ENCODE results near the gene BACH1.

The BACH1 gene

DNA sequence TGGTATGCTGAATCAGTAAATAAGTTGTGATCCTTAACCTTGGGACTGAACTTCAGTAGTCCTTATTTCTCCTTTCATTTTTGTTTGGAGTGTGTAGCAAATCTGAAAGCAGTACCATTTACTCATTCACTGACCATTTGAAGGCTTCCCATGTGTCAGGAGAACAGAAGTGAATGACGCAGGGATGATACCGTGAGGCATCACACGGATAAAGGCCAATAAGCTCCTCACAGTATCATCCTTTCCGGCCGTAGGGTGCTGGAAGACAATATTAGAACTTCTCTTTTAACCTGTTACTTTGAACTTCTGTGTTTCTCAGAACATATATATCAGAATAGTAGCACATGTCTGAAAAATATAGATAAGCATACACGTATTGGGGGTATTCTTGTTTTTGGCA, 21.3 kb downstream of the BACH1 start:
- Histone ChIP-seq H3K9me3 (ENCODE audit: insufficient read depth, low read depth, low read length) (no peaks in the 10 kb centered on the region), H3K27ac (ENCODE audit: low read depth, low read length) (no peak overlapping the region), H2BK12ac (ENCODE audit: low read length) (no peak overlapping the region), H3K79me2 (ENCODE audit: control insufficient read depth, insufficient read depth, low read length, poor library complexity) (peaks cover 12% of the 10 kb centered on the region), H3K14ac (ENCODE audit: low read length) (no peak overlapping the region), H3K27me3 (ENCODE audit: insufficient read depth, low read length) (no peaks in the 10 kb centered on the region), H3K4me1 (ENCODE audit: control insufficient read depth in 1 of 2, insufficient read depth in 2 of 2, low read length in 2 of 2) (peaks cover 3 to 5% of the 10 kb centered on the region in 2 experiments), H2AK5ac (ENCODE audit: low read length) (no peak overlapping the region), H3K23ac (ENCODE audit: low read length) (no peak overlapping the region), H4K12ac (ENCODE audit: low read depth, low read length) (no peak overlapping the region), H4K8ac (ENCODE audit: low read depth, low read length) (no peak overlapping the region), H2BK5ac (ENCODE audit: low read depth, low read length, poor library complexity) (no peak overlapping the region), H2BK120ac (ENCODE audit: insufficient read depth, low read length, poor library complexity) (no peak overlapping the region), H3K9ac (ENCODE audit: low read length) (no peak overlapping the region), H3K4me2 (ENCODE audit: low read length) (no peak overlapping the region), H3K4ac (ENCODE audit: low read depth, low read length) (peak overlapping the region; percentile 55), H3K36me3 (ENCODE audit: control insufficient read depth in 1 of 2, insufficient read depth in 2 of 2, low read length in 2 of 2) (peaks cover 8 to 12% of the 10 kb centered on the region in 2 experiments), H3K79me1 (ENCODE audit: low read length) (no peaks in the 10 kb centered on the region), H4K91ac (ENCODE audit: low read depth, low read length) (no peak overlapping the region), H3K18ac (ENCODE audit: low read length) (no peak overlapping the region), H3K4me3 (ENCODE audit: low read depth, low read length) (no peak overlapping the region), H2AFZ (ENCODE audit: insufficient read depth, low read length, poor library complexity) (no peak overlapping the region)
- no peak for DNase-seq
- whole genome bisulfite sequencing (ENCODE audit: extremely low coverage, insufficient coverage, insufficient read length): no CpG with 5 or more reads among the region's 6 CpGs

GRCh38 chr21:29321217-29321616, 22.5 kb downstream of the BACH1 start:
- H3K9me3 ChIP-seq (ENCODE audit: insufficient read depth, low read depth, low read length): no peaks in the 10 kb centered on the region
- no peak overlapping the region for H2BK5ac ChIP-seq (ENCODE audit: low read depth, low read length, poor library complexity)
- H3K79me1 ChIP-seq (ENCODE audit: low read length): no peaks in the 10 kb centered on the region
- H3K4me2 ChIP-seq (ENCODE audit: low read length): no peak overlapping the region
- no peak overlapping the region for H2BK120ac ChIP-seq (ENCODE audit: insufficient read depth, low read length, poor library complexity)
- H3K27ac ChIP-seq (ENCODE audit: low read depth, low read length): no peak overlapping the region
- H4K12ac ChIP-seq (ENCODE audit: low read depth, low read length): no peak overlapping the region
- H3K27me3 ChIP-seq (ENCODE audit: insufficient read depth, low read length): no peaks in the 10 kb centered on the region
- no peak overlapping the region for H4K8ac ChIP-seq (ENCODE audit: low read depth, low read length)
- no peak overlapping the region for H3K18ac ChIP-seq (ENCODE audit: low read length)
- H3K4me3 ChIP-seq (ENCODE audit: low read depth, low read length): no peak overlapping the region
- peaks cover 0 to 5% of the 10 kb centered on the region in 2 experiments for H3K4me1 ChIP-seq (ENCODE audit: control insufficient read depth in 1 of 2, insufficient read depth in 2 of 2, low read length in 2 of 2)
- H2AK5ac ChIP-seq (ENCODE audit: low read length): no peak overlapping the region
- H3K9ac ChIP-seq (ENCODE audit: low read length): no peak overlapping the region
- no peak overlapping the region for H2AFZ ChIP-seq (ENCODE audit: insufficient read depth, low read length, poor library complexity)
- H3K4ac ChIP-seq (ENCODE audit: low read depth, low read length): peak overlapping the region; percentile 26
- no peak for DNase-seq
- no peak overlapping the region for H4K91ac ChIP-seq (ENCODE audit: low read depth, low read length)
- H3K14ac ChIP-seq (ENCODE audit: low read length): no peak overlapping the region
- H2BK12ac ChIP-seq (ENCODE audit: low read length): no peak overlapping the region
- H3K23ac ChIP-seq (ENCODE audit: low read length): no peak overlapping the region
- no CpG with 5 or more reads among the region's 11 CpGs for WGBS (ENCODE audit: extremely low coverage, insufficient coverage, insufficient read length)
- H3K36me3 ChIP-seq (ENCODE audit: control insufficient read depth in 1 of 2, insufficient read depth in 2 of 2, low read length in 2 of 2): peaks cover 8 to 13% of the 10 kb centered on the region in 2 experiments
- H3K79me2 ChIP-seq (ENCODE audit: control insufficient read depth, insufficient read depth, low read length, poor library complexity): peaks cover 12% of the 10 kb centered on the region

DNA sequence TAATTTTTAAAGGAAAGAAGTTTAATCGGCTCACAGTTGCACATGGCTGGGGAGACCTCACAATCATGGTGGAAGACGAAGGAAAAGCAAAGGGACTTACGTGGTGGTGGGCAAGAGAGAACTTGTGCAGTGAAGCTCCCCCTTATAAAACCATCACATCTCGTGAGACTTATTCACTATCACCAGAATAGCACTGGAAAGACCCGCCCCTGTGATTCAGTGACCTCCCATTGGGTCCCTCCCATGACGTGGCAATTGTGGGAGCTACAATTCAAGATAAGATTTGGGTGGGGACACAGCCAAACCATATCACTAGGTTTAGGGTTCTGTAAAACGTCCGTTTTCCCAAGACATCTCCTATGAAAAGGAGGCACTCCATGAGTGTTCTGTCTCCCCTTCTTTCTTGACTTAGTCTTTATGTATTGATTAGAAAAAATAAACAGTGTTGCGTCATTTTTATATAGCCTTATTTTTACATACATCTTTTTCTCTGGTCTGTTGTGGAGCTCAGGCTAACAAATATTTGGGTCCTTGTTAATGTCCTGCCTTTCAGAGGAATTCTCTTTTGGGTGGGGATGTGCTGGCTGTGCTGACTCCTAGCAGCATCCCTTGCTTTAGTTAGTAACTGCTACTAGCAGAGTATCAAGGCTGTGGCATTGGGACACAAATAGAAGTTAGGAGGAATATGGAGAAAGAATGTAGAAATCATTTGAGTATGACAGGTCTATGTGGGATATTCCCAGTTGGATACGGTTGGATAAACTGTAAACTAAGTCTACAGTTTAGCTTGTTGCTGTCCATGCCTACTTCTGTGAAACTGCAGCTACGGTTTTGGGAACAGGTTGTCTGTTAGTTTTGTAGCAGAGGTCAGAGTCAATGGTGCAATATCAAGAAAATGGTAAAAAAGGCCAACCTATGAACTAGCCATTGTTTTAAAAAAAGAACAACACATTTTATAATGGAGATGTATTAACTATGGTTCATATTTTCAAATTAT, 23.5 kb downstream of the BACH1 start:
- no peak overlapping the region for H2BK12ac ChIP-seq (ENCODE audit: low read length)
- no peaks in the 10 kb centered on the region for H3K4me1 ChIP-seq (ENCODE audit: control insufficient read depth in 1 of 2, insufficient read depth in 2 of 2, low read length in 2 of 2)
- H2AK5ac ChIP-seq (ENCODE audit: low read length): no peak overlapping the region
- no peak overlapping the region for H3K14ac ChIP-seq (ENCODE audit: low read length)
- H3K4me2 ChIP-seq (ENCODE audit: low read length): no peak overlapping the region
- H3K79me2 ChIP-seq (ENCODE audit: control insufficient read depth, insufficient read depth, low read length, poor library complexity): peaks cover 7% of the 10 kb centered on the region
- no peak overlapping the region for H4K91ac ChIP-seq (ENCODE audit: low read depth, low read length)
- H3K4ac ChIP-seq (ENCODE audit: low read depth, low read length): no peak overlapping the region
- H3K79me1 ChIP-seq (ENCODE audit: low read length): no peaks in the 10 kb centered on the region
- WGBS (ENCODE audit: extremely low coverage, insufficient coverage, insufficient read length): no CpG with 5 or more reads among the region's 11 CpGs
- no peak overlapping the region for H3K4me3 ChIP-seq (ENCODE audit: low read depth, low read length)
- no peak overlapping the region for H2BK120ac ChIP-seq (ENCODE audit: insufficient read depth, low read length, poor library complexity)
- no peak for DNase-seq
- no peak overlapping the region for H2BK5ac ChIP-seq (ENCODE audit: low read depth, low read length, poor library complexity)
- no peak overlapping the region for H4K8ac ChIP-seq (ENCODE audit: low read depth, low read length)
- H4K12ac ChIP-seq (ENCODE audit: low read depth, low read length): no peak overlapping the region
- H3K27ac ChIP-seq (ENCODE audit: low read depth, low read length): no peak overlapping the region
- H3K27me3 ChIP-seq (ENCODE audit: insufficient read depth, low read length): no peaks in the 10 kb centered on the region
- no peaks in the 10 kb centered on the region for H3K9me3 ChIP-seq (ENCODE audit: insufficient read depth, low read depth, low read length)
- H3K9ac ChIP-seq (ENCODE audit: low read length): no peak overlapping the region
- no peak overlapping the region for H2AFZ ChIP-seq (ENCODE audit: insufficient read depth, low read length, poor library complexity)
- H3K36me3 ChIP-seq (ENCODE audit: control insufficient read depth in 1 of 2, insufficient read depth in 2 of 2, low read length in 2 of 2): peaks cover 11 to 20% of the 10 kb centered on the region in 2 experiments
- no peak overlapping the region for H3K18ac ChIP-seq (ENCODE audit: low read length)
- no peak overlapping the region for H3K23ac ChIP-seq (ENCODE audit: low read length)

DNA sequence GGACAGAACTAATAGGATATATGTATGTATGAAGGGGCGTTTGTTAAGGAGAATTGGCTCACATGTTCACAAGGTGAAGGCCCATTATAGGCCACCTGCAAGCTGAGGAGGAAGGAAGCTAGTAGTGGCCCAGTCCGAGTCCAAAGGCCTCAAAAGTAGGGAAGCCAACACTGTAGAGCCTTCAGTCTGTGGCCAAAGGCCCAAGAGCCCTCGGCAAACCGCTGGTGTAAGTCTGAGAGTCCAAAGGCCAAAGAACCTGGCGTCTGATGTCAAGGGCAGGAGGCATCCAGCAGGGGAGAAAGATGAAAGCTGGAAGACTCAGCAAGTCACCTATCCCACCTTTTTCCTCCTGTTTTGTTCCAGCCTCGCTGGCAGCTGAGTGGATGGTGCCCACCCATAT, 24.5 kb downstream of the BACH1 start:
- Histone ChIP-seq H2AK5ac (ENCODE audit: low read length) (no peak overlapping the region), H2AFZ (ENCODE audit: insufficient read depth, low read length, poor library complexity) (no peak overlapping the region), H3K4me2 (ENCODE audit: low read length) (no peak overlapping the region), H4K12ac (ENCODE audit: low read depth, low read length) (no peak overlapping the region), H3K9me3 (ENCODE audit: insufficient read depth, low read depth, low read length) (no peaks in the 10 kb centered on the region), H3K27ac (ENCODE audit: low read depth, low read length) (no peak overlapping the region), H3K18ac (ENCODE audit: low read length) (no peak overlapping the region), H3K4ac (ENCODE audit: low read depth, low read length) (peak overlapping the region; percentile 93), H3K36me3 (ENCODE audit: control insufficient read depth in 1 of 2, insufficient read depth in 2 of 2, low read length in 2 of 2) (peaks cover 14 to 20% of the 10 kb centered on the region in 2 experiments), H2BK120ac (ENCODE audit: insufficient read depth, low read length, poor library complexity) (no peak overlapping the region), H4K8ac (ENCODE audit: low read depth, low read length) (no peak overlapping the region), H2BK12ac (ENCODE audit: low read length) (no peak overlapping the region), H3K79me1 (ENCODE audit: low read length) (no peaks in the 10 kb centered on the region), H3K23ac (ENCODE audit: low read length) (no peak overlapping the region), H3K14ac (ENCODE audit: low read length) (no peak overlapping the region), H3K4me1 (ENCODE audit: control insufficient read depth in 1 of 2, insufficient read depth in 2 of 2, low read length in 2 of 2) (no peaks in the 10 kb centered on the region), H4K91ac (ENCODE audit: low read depth, low read length) (no peak overlapping the region), H3K4me3 (ENCODE audit: low read depth, low read length) (no peak overlapping the region), H3K27me3 (ENCODE audit: insufficient read depth, low read length) (no peaks in the 10 kb centered on the region), H2BK5ac (ENCODE audit: low read depth, low read length, poor library complexity) (no peak overlapping the region), H3K9ac (ENCODE audit: low read length) (no peak overlapping the region), H3K79me2 (ENCODE audit: control insufficient read depth, insufficient read depth, low read length, poor library complexity) (peaks cover 3% of the 10 kb centered on the region)
- no CpG with 5 or more reads among the region's 6 CpGs for WGBS (ENCODE audit: extremely low coverage, insufficient coverage, insufficient read length)
- no peak for DNase-seq

All from trophoblast cell (in vitro differentiated cells and primary cell).